HT1080 (cell line): ENCODE data around the gene UBXN10. TPM values are rescaled to one million over a fixed set of nuclear protein-coding genes. Genes with fewer than 3 reads are reported as not detected.

ENCODE experiments used
- DNase-seq: peaks from one replicate; pipeline ENCODE4 v3.0.0-alpha.2; 2015; ENCODE audit warnings: low read depth
- polyA plus RNA-seq, 2 experiments: library from polyadenylated mRNA; depleted of rRNA; stranded (reverse); fragments of >200 nt; gene quantifications; 2 replicates each; pipeline ENCODE4 v1.2.3, GENCODE V29; 2015
- total RNA-seq: library from RNA; depleted of rRNA; stranded (reverse); fragments of >200 nt; shearing (Covaris generic); gene quantifications from 2 replicates; pipeline ENCODE4 v1.2.3, GENCODE V29; 2014; rRNA removed

UBXN10 gene
- not detected in 2 replicates for total RNA-seq
- polyA plus RNA-seq (2015; cell fraction: cytosol; rRNA removed): 0.01 TPM in 1 of 2 replicates, not detected in the other
- not detected in 2 replicates for polyA plus RNA-seq (2015; cell fraction: nucleus; rRNA removed)

DNA sequence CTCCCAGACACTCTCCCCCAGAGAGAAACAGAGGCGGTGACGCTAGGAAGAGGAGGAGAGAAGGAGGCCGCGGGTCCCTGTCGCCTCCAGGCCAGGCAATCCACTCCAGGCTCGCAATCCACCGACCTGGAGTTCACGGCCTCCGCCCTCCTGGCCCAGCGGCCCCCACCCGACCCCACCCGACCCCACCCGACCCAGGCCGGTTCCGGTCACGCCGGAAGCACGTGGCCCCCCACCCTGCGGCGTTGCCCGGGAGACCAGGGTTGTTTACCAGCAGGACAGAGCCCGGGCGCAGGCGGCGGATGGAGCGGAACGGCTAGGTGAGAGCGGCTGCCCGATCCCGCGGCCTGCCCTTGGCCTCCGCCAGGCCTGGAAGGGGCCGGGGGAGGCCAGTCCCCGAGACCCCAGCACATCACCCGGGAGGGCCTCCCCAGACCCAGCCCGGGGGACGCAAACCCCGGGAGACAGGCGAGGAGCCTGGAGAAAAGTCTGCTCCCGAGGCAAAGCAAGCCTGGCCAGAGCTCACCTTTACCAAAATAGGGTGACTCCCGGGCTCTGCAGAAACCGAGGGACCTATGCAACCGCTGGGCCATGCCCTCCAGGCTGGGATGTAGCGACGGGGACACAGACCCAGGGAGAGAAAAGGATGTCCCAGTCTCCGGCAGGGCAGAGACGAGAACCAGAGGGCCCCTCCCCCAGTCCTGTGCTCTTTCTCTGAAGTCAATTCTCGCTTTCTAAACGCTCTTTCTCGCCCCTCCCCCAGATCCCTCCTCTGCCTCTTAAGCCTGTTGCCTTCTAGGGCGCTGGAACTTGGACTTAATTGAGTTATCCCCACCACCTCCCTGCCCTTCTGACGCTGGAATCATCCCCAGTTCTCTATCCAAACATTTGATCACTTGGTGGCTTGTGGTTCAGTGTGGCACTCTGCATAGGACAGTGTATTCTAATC is at the start of gene UBXN10, which contains the start of gene PLA2G2C:
Gene UBXN10 (plus strand): TSS at position 263 of the 949 bp plus-strand sequence. CDS start 4,466 bp downstream, outside the sequence.
Gene PLA2G2C (minus strand): TSS at position 685 of the 949 bp plus-strand sequence. CDS start 9,155 bp downstream, outside the sequence.
- DNase-seq: no peak

DNA sequence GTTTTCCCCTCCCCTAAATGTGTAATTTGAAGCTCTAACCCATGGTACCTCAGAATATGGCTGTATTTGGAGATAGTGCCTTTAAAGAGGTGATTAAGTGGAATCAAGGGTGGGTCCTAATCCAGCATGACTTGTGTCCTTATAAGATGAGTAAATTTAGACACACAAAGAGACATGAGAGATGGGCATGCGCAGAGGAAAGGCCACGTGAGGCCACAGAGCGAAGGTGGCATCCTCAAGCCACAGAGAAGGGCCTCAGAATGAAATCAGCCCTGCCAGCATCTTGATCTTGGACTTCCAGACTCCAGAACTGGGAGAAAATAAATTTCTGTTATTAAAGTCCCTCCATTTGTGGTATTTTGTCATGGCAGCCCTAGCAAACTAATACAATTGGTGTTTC is 49.6 kb upstream of the UBXN10 start:
- DNase-seq: no peak

- DNase-seq: no peak
Measured at GRCh38 chr1:20137055-20137454, 48.8 kb upstream of the UBXN10 start.

DNA sequence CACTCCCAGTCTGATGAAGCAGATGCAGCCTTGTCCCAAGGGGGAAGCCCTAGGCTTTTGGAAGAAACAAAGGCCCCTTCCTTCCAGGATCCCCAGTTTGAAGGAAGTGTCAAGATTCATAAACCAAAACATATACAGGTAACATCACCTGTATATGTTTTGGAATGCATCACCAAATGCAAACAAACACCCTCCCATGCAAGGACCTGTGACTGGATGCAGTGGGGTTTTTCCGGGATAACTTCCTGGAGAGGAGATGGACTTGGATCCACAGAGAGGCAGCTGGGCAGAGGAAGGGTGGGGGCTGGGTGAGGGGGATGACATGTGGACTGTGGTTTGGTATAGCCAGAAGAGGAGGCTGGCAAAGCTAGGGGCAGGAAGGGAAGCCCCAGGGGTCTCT is 48.3 kb upstream of the UBXN10 start:
- DNase-seq: no peak

DNA sequence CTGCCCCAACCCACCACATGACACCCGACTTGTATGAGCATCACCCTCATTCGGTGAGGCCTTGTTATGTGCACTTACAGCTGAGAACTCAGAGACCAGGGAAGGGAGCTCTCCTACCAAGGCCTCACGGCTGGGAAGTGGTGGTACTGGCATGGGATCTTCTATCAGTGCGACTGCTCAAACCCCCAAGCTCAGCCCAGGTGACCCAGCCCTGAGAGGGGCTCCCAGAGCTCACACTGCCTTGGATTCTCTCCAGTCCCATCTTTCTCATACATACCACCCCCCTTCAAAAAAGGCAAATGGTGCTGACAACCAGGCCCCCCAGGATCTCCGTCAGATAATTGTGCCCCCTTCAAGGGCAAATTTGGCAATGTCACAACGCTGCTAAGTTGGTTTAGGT is 47.5 kb upstream of the UBXN10 start:
- no peak for DNase-seq

GRCh38 chr1:20138961-20139550 is 46.8 kb upstream of the UBXN10 start, which contains the start of gene PLA2G2F:
TSS of gene PLA2G2F (plus strand) at chr1:20139323. CDS start at chr1:20139428, 105 bp downstream.
- no peak for DNase-seq

GRCh38 chr1:20139776-20140612 is 45.9 kb upstream of the UBXN10 start:
- no peak for DNase-seq

- DNase-seq: no peak
Measured at GRCh38 chr1:20141001-20141400, 44.9 kb upstream of the UBXN10 start.

DNA sequence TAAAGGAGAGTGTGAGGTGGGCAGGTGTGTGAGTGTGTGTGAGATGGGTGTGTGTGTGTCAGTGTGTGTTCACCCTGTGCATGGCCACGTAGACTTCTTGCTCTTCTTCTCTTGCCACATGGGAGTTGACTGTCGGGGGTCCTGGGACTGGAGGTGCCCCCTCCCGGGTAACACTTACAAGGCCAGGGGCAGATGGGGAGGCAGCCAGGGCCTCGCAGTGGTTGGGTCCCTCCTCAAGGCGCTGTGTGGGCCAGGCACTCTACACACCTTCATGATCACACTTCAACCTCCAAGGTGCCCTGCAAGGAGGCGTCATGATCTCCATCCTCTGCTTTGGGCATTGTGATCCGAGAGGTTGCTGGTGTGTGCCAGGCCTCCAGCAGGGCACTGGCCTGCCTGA is 44.4 kb upstream of the UBXN10 start:
- DNase-seq: no peak

- no peak for DNase-seq
Measured at GRCh38 chr1:20142001-20142710, 43.7 kb upstream of the UBXN10 start.

DNA sequence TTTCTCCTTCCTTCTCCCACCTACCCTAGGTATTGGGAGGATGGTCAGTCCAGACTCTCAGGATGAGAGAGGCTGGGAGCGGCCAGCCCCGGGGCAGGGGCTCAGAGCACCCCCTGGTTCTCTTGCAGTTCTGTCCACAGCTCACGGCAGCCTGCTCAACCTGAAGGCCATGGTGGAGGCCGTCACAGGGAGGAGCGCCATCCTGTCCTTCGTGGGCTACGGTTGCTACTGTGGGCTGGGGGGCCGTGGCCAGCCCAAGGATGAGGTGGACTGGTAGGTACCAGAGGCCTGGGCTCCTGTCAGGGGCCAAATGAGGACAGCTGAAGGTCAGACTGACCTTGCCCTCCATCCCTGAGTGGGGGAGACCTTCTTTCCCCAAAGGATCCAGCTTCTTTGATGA is 42.6 kb upstream of the UBXN10 start:
- no peak for DNase-seq

DNA sequence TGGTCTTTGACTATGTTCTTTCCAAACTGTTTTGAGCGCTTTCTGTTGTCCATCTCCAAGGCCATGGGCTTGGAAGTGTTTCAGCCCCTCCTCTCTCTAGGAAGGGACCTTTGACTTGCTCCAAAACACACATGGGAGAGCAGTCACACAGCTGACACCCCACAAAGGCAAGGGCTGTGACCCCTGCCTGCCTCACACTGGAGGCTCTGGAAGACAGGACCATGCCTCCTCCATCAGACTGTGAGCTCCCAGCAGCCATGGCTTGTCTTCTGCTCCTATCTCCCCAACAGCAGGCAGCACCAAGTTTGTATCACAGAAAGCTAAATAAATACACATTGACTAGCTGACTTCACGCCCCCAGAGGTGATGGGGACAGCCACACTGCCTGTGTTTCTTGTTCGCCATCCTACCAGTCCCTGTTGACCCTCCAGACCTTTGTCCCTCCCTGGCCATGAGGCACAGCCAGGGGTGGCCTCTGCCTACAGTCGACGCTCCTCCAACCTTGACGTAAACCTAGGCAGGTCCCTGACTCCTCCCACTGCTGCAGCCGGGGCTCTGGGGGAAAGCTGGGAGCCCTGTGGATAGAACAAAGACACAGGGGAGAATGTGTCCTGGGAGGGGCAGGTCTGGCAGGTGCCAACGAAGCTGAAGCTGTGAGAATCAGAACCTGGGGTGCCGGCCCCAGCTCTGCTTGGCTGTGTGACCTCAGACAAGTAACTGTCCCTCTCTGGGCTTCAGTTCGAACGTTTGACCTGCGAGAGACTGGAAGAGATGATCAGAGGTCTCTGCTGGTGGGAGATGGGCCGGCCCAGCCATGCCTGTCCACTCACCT is 41.9 kb upstream of the UBXN10 start:
- no peak for DNase-seq

GRCh38 chr1:20147846-20148570 is 37.9 kb upstream of the UBXN10 start:
- DNase-seq: no peak

GRCh38 chr1:20148571-20149500 is 37.1 kb upstream of the UBXN10 start:
- DNase-seq: no peak

DNA sequence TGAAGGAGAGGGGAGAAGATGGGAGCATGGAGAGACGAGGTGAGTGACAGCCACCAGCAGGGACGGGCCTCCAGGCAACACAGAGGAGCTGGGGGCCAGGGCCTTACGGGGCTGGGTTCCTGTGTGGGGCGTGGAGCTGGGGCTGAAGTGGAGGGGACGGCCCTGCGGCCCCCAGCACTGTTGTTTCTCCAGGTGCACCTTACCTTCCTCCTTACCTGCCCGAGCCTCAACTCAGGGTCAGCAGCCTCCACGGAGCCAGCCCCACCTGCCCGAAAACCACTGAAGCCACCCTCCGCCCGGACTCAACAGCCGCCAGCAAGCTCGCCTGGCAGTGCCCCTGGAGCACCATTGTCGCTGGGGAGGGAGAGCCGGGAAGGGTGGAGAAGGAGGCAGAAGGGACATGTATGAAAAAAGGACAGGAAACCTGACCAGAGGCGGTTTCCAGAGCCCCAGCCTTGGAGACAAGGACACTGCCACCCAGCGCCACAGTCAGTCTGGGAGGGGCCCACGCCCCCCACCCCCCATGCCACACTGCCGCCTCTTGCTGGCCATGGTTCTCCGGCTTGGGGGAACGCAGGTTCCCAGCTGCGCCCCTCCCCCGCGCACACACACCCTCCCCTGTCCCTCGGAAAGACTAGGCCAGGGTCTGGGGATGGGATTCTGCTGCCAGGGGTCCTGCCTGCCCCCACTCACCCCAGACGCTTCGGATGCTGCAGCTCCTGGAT is 36.1 kb upstream of the UBXN10 start:
- DNase-seq: no peak

DNA sequence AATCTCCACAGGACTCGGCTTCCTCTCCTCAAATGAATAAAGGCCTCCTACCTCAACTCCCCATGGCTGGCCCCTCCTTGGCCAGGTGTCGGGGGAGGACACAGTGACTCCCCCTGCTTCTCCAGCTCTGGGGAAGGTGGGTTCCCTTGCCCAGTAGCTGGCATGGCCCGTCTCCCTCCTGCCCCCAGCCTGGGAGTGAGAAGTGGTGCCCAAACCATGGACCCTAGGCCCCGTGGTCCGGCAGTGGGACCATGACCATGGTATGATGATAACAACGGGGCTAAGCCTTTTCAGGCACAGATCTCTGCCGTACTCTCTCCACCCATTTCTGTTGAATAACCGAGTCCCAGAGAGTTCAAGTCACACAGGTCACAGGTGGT is 35.6 kb upstream of the UBXN10 start:
- DNase-seq: no peak

DNA sequence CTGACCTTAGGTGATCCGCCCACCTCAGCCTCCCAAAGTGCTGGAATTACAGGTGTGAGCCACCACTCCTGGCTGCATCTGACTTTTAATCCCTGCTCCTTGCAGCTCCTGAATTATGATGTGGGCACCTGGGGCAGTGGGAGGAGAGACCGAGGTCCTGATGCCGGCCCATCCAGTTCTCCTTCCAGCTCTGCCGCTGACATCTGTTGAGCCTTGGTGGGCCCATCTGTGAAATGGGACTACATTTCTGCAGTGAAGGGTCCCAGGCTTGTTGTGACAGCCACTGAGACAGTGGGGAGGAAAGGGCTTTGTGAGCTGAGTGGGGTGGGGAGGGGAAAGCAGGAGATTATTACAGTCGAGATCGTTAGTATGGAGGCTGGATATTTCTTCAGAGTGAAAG is 34.9 kb upstream of the UBXN10 start:
- DNase-seq: no peak
